ENCODE data around the gene DOC2B.

DNA sequence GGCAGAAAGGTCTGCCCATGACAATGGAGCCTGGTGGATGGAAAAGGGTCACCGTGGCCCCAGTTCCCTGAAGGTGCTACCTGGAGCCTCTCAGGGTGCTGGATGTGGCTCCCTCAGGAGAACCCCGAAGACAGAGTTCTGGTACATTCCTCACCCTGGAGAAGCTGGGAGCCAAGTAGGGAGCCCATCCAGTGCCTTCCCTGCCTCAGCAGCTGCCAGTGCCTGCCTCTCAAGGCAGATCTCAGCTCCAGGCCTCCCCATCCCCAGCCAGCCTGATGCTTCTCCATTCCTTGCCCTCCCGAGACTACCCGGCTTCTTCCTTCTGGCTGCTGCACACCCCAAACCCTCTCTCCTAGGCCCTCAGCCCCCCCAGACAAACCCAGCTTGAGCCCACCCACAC is 23.5 kb downstream of the DOC2B start:
- no peak for TF ChIP-seq CTCF (IDR thresholded peaks at IDR 0.05; ENCODE audit: insufficient read depth, low read depth, low read length)
- no peak for TF ChIP-seq EZH2 (IDR thresholded peaks at IDR 0.05; ENCODE audit: insufficient read depth, low read length)

Measured in astrocyte (in vitro differentiated cells and primary cell).